ENCODE results near the gene PCDHGB1. TPM values are rescaled to one million over a fixed set of nuclear protein-coding genes. Genes with fewer than 3 reads are reported as not detected.

The PCDHGB1 gene
- total RNA-seq, 1 donor from 2014 or later, result 2.9 TPM

GRCh38 chr5:141397756-141398551, 48.1 kb downstream of the PCDHGB1 start, which contains the start of gene PCDHGB5:
TSS of gene PCDHGB5 (plus strand) at chr5:141397947. CDS start at chr5:141398128, 181 bp downstream.

Other genes with a start within 250 kb of the PCDHGB1 start
- gene PCDHB3, start 249.6 kb upstream of the PCDHGB1 start, total RNA-seq, result 0.16 and 0.38 TPM in 2 replicates
- gene PCDHB4, start 228.3 kb upstream of the PCDHGB1 start, total RNA-seq, result 0.13 and 0.49 TPM in 2 replicates
- gene PCDHB5, start 214.9 kb upstream of the PCDHGB1 start, total RNA-seq, result 0.33 and 1.5 TPM in 2 replicates
- gene PCDHB6, start 200.0 kb upstream of the PCDHGB1 start, total RNA-seq, result under 0.01 TPM in 1 of 2 replicates, not detected in the other
- gene PCDHB7, start 177.5 kb upstream of the PCDHGB1 start, total RNA-seq, result 0.16 and 0.63 TPM in 2 replicates
- gene PCDHB8, start 172.3 kb upstream of the PCDHGB1 start, total RNA-seq, result 0.25 TPM in 1 of 2 replicates, not detected in the other
- gene PCDHB16, start 167.7 kb upstream of the PCDHGB1 start, total RNA-seq, result 0.16 and 0.63 TPM in 2 replicates
- 0.25 TPM in 1 of 2 replicates, not detected in the other for gene PCDHB9, start 162.9 kb upstream of the PCDHGB1 start, total RNA-seq
- gene PCDHB10, start 157.7 kb upstream of the PCDHGB1 start, total RNA-seq, result 0.16 and 0.89 TPM in 2 replicates
- 0.16 and 0.63 TPM in 2 replicates for gene PCDHB11, start 150.5 kb upstream of the PCDHGB1 start, total RNA-seq
- gene PCDHB12, start 141.4 kb upstream of the PCDHGB1 start, total RNA-seq, result under 0.01 and 0.25 TPM in 2 replicates
- 0.16 and 1.1 TPM in 2 replicates for gene PCDHB13, start 136.2 kb upstream of the PCDHGB1 start, total RNA-seq
- gene PCDHB14, start 126.8 kb upstream of the PCDHGB1 start, total RNA-seq, result 0.16 and 0.63 TPM in 2 replicates
- 0.16 and 1.0 TPM in 2 replicates for gene PCDHB15, start 104.7 kb upstream of the PCDHGB1 start, total RNA-seq
- 0.63 TPM in 1 of 2 replicates, not detected in the other for gene SLC25A2, start 46.0 kb upstream of the PCDHGB1 start, total RNA-seq
- gene TAF7, start 29.3 kb upstream of the PCDHGB1 start, total RNA-seq, result 24.3 and 29.2 TPM in 2 replicates
- gene PCDHGA1, start 19.6 kb upstream of the PCDHGB1 start, total RNA-seq, result 0.33 and 0.51 TPM in 2 replicates
- gene PCDHGA2, start 11.3 kb upstream of the PCDHGB1 start, total RNA-seq, result 1.1 and 4.1 TPM in 2 replicates
- gene PCDHGA3, start 6.3 kb upstream of the PCDHGB1 start, total RNA-seq, result 0.65 and 2.5 TPM in 2 replicates
- gene PCDHGA4, start 4.9 kb downstream of the PCDHGB1 start, total RNA-seq, result 0.33 and 2.2 TPM in 2 replicates
- gene PCDHGB2, start 9.9 kb downstream of the PCDHGB1 start, total RNA-seq, result 0.65 and 2.5 TPM in 2 replicates
- gene PCDHGA5, start 14.1 kb downstream of the PCDHGB1 start, total RNA-seq, result 0.33 and 1.5 TPM in 2 replicates
- 0.98 and 3.8 TPM in 2 replicates for gene PCDHGB3, start 20.1 kb downstream of the PCDHGB1 start, total RNA-seq
- 1.6 and 5.6 TPM in 2 replicates for gene PCDHGA6, start 23.8 kb downstream of the PCDHGB1 start, total RNA-seq
- gene PCDHGA7, start 32.6 kb downstream of the PCDHGB1 start, total RNA-seq, result 0.49 and 4.1 TPM in 2 replicates
- gene PCDHGB4, start 37.6 kb downstream of the PCDHGB1 start, total RNA-seq, result 4.2 and 7.1 TPM in 2 replicates
- gene PCDHGA8, start 42.5 kb downstream of the PCDHGB1 start, total RNA-seq, result under 0.01 and 0.89 TPM in 2 replicates
- 10.6 and 15.8 TPM in 2 replicates for gene PCDHGB5, start 47.8 kb downstream of the PCDHGB1 start, total RNA-seq
- gene PCDHGA9, start 52.7 kb downstream of the PCDHGB1 start, total RNA-seq, result 0.98 and 6.1 TPM in 2 replicates
- gene PCDHGB6, start 57.9 kb downstream of the PCDHGB1 start, total RNA-seq, result 2.0 and 6.3 TPM in 2 replicates
- 2.8 and 10.5 TPM in 2 replicates for gene PCDHGA10, start 62.9 kb downstream of the PCDHGB1 start, total RNA-seq
- 5.1 and 18.1 TPM in 2 replicates for gene PCDHGB7, start 67.6 kb downstream of the PCDHGB1 start, total RNA-seq
- 5.4 and 10.4 TPM in 2 replicates for gene PCDHGA11, start 71.0 kb downstream of the PCDHGB1 start, total RNA-seq
- 3.4 and 13.8 TPM in 2 replicates for gene PCDHGA12, start 80.4 kb downstream of the PCDHGB1 start, total RNA-seq
- gene PCDHGC3, start 125.9 kb downstream of the PCDHGB1 start, total RNA-seq, result 36.5 and 60.1 TPM in 2 replicates
- 0.38 and 0.81 TPM in 2 replicates for gene PCDHGC4, start 134.9 kb downstream of the PCDHGB1 start, total RNA-seq
- 0.33 and 1.4 TPM in 2 replicates for gene PCDHGC5, start 139.0 kb downstream of the PCDHGB1 start, total RNA-seq